GM12801 (cell line): ENCODE measurements around the gene RGL3.

Experiments used
- TF ChIP-seq, protein P1 (sequence below): IDR thresholded peaks from one replicate; pipeline ENCODE4 v1.5.1; 2011; ENCODE audit warnings: control low read depth; ENCODE audit not compliant: insufficient read length; ENCODE audit errors: extremely low read depth

RGL3 gene

GRCh38 chr19:11404588-11405222, 14.4 kb downstream of the RGL3 start:
- TF ChIP-seq, protein P1, sequence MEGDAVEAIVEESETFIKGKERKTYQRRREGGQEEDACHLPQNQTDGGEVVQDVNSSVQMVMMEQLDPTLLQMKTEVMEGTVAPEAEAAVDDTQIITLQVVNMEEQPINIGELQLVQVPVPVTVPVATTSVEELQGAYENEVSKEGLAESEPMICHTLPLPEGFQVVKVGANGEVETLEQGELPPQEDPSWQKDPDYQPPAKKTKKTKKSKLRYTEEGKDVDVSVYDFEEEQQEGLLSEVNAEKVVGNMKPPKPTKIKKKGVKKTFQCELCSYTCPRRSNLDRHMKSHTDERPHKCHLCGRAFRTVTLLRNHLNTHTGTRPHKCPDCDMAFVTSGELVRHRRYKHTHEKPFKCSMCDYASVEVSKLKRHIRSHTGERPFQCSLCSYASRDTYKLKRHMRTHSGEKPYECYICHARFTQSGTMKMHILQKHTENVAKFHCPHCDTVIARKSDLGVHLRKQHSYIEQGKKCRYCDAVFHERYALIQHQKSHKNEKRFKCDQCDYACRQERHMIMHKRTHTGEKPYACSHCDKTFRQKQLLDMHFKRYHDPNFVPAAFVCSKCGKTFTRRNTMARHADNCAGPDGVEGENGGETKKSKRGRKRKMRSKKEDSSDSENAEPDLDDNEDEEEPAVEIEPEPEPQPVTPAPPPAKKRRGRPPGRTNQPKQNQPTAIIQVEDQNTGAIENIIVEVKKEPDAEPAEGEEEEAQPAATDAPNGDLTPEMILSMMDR, result no peak

- TF ChIP-seq, protein P1, result no peak
Observed at GRCh38 chr19:11401808-11402543, 17.1 kb downstream of the RGL3 start.

GRCh38 chr19:11400798-11401197, 18.3 kb downstream of the RGL3 start:
- TF ChIP-seq, protein P1, result no peak

GRCh38 chr19:11399667-11400066, 19.4 kb downstream of the RGL3 start:
- TF ChIP-seq, protein P1, result no peak

DNA sequence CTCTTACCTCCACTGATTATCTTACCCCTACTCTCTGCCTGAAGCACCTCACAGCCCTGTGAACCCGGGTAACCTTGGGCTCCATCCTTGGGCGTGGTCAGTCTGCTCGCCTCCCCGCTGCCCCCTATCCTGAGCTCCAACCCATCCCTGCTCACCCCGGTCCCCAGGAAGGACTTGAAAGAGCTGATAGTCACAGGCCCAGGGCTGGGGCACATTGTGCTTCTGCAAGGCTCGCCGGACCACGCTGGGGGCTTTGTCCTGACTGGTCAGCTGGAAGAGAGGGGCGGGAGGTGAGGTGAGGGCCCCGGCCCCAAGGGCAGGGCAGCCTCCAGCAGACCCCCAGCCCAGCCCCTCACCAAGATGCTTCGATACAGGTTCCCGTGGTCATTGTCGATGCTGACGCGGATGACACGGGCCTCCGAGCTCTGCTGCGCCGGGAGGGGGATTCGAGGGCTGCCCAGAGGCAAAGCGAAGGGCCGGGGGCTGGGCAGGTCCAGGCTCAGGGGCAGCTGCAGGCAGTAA, 22.0 kb downstream of the RGL3 start:
- TF ChIP-seq, protein P1, result no peak

DNA sequence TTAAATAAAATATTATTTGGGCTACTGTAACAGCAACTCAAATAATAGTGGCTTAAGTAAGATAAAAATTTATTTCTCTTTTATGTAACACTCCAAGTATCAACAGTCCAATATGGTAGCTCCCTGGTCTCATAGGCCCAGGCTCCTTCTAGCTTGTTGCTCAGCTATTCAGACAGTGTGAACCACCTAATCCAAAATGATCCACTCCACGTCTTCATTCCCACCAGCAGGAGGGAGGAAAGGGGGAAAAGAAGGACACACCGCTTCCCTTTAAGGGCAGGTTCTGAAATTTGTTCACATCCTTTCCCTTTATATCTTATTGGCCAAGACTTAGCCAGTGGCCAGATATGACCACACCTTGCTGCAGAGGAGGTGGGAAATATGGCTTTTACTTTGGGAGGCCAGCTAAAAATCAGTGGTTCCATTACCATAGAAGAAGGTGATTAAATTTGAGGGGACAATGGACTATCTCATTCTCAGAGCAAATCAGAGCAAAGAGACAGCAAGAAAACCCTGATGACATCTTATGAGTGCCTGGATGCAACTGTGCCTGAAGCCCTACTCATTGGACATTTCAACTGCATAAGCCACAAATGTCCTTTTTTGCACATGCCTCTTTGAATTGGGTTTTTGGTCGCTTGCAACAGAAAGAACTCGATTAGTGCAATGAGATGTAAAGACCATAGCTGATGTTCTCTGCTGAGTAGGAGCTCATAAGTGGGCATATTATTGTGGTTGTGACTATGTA, 28.0 kb downstream of the RGL3 start:
- TF ChIP-seq, protein P1, result no peak

DNA sequence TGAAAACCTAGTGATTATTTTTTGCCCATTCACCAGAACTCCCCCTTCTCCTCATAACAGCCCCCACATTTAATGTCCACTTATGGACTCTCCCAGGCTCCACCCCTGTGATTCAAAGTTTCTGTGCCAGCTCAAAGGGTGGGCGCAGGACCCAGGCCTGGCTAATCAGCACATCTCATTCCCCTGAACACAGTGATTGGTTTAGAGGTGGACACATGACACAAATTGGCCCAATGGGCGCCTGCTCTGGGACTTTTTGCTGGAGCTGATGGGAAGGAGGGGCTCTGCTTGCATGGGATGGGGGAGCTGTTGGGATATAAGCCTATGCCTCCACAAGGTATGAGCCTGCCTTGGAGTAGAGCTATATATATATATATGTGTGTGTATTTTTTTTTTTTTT, 28.8 kb downstream of the RGL3 start:
- TF ChIP-seq, protein P1, result no peak
